Neural crest cell (in vitro differentiated cells): ENCODE results near the gene PLA2G4C. TPM values are rescaled to one million over a fixed set of nuclear protein-coding genes. Genes with fewer than 3 reads are reported as not detected.

Experiments used
- DNase-seq: peaks from one replicate; pipeline ENCODE4 v3.0.0; 2021; ENCODE audit warnings: low read depth, mixed read lengths, low spot score
- H3K27ac Mint-ChIP-seq: one replicate; pipeline ENCODE4 v1.8.0; 2021; ENCODE audit warnings: mild to moderate bottlenecking, mixed read lengths; ENCODE audit not compliant: unreplicated experiment
- H3K27me3 Mint-ChIP-seq: 2 replicates; pipeline ENCODE4 v1.8.0; 2021; ENCODE audit warnings: low read depth, mild to moderate bottlenecking, mixed read lengths
- H3K36me3 Mint-ChIP-seq: 2 replicates; pipeline ENCODE4 v1.8.0; 2021; ENCODE audit warnings: low read depth, mild to moderate bottlenecking, mixed read lengths
- H3K4me1 Mint-ChIP-seq: 2 replicates; pipeline ENCODE4 v1.8.0; 2021; ENCODE audit warnings: mixed read lengths
- H3K4me3 Mint-ChIP-seq: one replicate; pipeline ENCODE4 v1.8.0; 2021; ENCODE audit warnings: mild to moderate bottlenecking, mixed read lengths
- H3K9me3 Mint-ChIP-seq: 2 replicates; pipeline ENCODE4 v1.8.0; 2021; ENCODE audit warnings: mixed read lengths
- CTCF ChIP-seq: fragments of 200-600 bp; sonication (generic); conservative IDR thresholded peaks from 2 replicates; pipeline ENCODE4 v1.5.0; 2021; ENCODE audit warnings: antibody characterized with exemption, mild to moderate bottlenecking
- total RNA-seq: library from RNA; stranded (reverse); gene quantifications from 2 replicates; pipeline ENCODE4 v1.2.1, GENCODE V29; 2021

The PLA2G4C gene
- total RNA-seq, 1 donor from 2014 or later = 2.0 TPM

DNA sequence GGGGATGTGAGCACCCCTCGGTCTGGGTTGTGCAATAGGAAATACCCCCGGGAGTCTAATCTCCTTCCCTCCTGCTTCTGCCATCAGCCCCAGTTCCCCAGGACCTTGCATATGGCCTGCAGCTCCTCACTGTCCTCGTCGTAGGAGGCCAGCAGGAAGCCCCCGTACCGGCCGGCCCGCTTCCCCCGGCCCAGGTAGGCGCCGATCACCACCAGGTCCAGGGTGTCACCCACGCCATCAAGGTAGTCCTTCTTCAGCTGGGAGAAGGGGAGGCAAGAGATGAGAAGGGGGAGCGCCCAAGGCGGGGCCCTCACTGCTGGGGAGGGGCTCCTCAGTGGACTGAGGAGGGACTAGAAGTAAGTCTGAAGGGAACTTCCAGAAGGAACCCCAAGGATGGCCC, 10.4 kb upstream of the PLA2G4C start:
- no peak overlapping the region for H3K27ac Mint-ChIP-seq
- H3K36me3 Mint-ChIP-seq = peaks cover 34% of the 10 kb centered on the region
- H3K4me3 Mint-ChIP-seq = no peak overlapping the region
- DNase-seq = no peak
- peaks cover 22% of the 10 kb centered on the region for H3K4me1 Mint-ChIP-seq
- no peak for TF ChIP-seq CTCF
- no peaks in the 10 kb centered on the region for H3K9me3 Mint-ChIP-seq
- peaks cover 2% of the 10 kb centered on the region for H3K27me3 Mint-ChIP-seq

DNA sequence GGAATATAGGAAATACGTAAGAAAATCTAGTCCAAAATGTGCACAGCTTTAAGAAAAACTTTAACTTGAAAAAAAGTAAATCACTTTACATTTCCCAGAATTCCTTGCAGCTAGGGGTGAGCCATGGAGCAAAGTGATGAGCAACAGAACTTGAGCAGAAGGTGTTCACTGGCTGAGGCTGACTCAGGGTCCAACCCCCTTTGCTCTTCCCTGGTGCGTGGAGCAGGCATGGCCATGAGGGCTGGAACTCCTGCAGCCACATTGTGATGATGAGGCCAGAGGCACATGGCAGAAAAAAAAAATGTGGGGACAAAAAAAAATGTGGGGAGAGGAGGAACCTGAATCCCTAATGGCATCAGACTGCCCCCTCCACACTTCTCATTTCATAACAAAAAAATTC, 9.9 kb upstream of the PLA2G4C start:
- Mint-ChIP-seq H3K27me3 (peaks cover 2% of the 10 kb centered on the region), H3K4me1 (peaks cover 22% of the 10 kb centered on the region), H3K36me3 (peaks cover 33% of the 10 kb centered on the region), H3K27ac (no peak overlapping the region), H3K9me3 (no peaks in the 10 kb centered on the region), H3K4me3 (no peak overlapping the region)
- TF ChIP-seq CTCF = no peak
- no peak for DNase-seq

DNA sequence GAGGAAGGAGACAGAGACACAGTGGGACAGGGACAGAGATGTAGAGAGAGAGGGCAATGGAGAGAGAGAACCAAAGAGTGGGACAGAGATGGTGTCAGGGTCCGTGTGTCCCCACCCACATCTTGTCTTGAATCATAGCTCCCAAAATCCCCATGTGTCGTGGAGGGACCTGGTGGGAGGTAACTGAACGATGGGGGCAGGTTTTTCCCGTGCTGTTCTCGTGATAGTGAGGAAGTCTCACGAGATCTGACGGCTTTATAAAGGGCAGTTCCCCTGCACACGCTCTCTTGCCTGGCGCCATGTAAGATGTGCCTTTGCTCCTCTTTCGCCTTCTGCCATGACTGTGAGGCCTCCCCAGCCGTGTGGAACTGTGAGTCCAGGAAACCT, 7.5 kb upstream of the PLA2G4C start:
- TF ChIP-seq CTCF = no peak
- Mint-ChIP-seq H3K27ac (no peak overlapping the region), H3K36me3 (peaks cover 24% of the 10 kb centered on the region), H3K9me3 (no peaks in the 10 kb centered on the region), H3K27me3 (peaks cover 2% of the 10 kb centered on the region), H3K4me3 (no peak overlapping the region), H3K4me1 (peaks cover 9% of the 10 kb centered on the region)
- DNase-seq = no peak

DNA sequence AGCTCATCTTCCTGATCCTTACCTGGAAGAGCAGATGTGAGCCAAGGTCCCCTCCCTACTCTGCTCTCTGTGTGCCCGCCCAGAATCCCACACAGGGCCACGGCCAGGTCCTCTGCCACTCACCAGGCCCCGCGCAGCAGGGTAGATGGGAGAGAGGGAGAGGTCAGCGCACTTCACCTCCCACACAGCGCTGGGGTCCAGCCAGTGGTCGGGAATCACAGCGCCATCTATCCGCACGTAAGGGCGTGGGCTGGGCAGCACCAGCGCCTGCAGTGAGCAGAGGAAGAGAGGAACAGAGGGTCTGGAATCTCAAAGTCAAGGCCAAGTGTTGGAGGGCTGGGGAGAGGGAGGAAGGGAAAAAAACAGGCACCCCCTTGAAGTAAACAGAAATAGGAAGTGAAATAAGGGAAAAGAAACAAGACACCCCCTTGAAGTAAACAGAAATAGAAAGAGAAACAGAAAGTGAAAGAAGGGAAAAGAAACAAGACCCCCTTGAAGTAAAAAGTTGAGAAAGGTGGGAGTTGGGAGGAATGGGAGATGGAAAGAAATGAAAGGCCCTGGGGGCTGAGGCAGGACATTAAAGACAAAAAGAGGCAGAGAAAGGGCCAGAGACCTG, 7.0 kb upstream of the PLA2G4C start:
- H3K4me3 Mint-ChIP-seq = no peak overlapping the region
- no peak overlapping the region for H3K27ac Mint-ChIP-seq
- no peaks in the 10 kb centered on the region for H3K9me3 Mint-ChIP-seq
- peaks cover 24% of the 10 kb centered on the region for H3K36me3 Mint-ChIP-seq
- peaks cover 8% of the 10 kb centered on the region for H3K4me1 Mint-ChIP-seq
- peaks cover 2% of the 10 kb centered on the region for H3K27me3 Mint-ChIP-seq
- no peak for TF ChIP-seq CTCF
- no peak for DNase-seq

- DNase-seq = no peak
- H3K4me1 Mint-ChIP-seq = peaks cover 7% of the 10 kb centered on the region
- no peak overlapping the region for H3K4me3 Mint-ChIP-seq
- no peaks in the 10 kb centered on the region for H3K27me3 Mint-ChIP-seq
- H3K36me3 Mint-ChIP-seq = peaks cover 7% of the 10 kb centered on the region
- peak overlapping the region; percentile 82 for H3K27ac Mint-ChIP-seq
- no peaks in the 10 kb centered on the region for H3K9me3 Mint-ChIP-seq
- TF ChIP-seq CTCF = no peak
Measured at GRCh38 chr19:48113190-48113917, 2.7 kb upstream of the PLA2G4C start.
